T-helper 1 cell (primary cell): Measurements from ENCODE around the gene SRSF7.
"Not testable (repeated sequence)": the region's sequence is repeated elsewhere in the genome, so short reads cannot be mapped to it uniquely, and the experiment has no call there.

ENCODE experiments used
- DNase-seq, 5 donors: peaks; one replicate each; pipeline ENCODE4 v3.0.0-alpha.2; 2012 to 2020
- total RNA-seq, 4 donors: gene quantifications; one replicate each; lab custom pipeline; 2026; lab: John Stamatoyannopoulos, UW

The SRSF7 gene
- 1,435 to 1,687 (median 1,603) reads per million in 4 donors for total RNA-seq

DNA sequence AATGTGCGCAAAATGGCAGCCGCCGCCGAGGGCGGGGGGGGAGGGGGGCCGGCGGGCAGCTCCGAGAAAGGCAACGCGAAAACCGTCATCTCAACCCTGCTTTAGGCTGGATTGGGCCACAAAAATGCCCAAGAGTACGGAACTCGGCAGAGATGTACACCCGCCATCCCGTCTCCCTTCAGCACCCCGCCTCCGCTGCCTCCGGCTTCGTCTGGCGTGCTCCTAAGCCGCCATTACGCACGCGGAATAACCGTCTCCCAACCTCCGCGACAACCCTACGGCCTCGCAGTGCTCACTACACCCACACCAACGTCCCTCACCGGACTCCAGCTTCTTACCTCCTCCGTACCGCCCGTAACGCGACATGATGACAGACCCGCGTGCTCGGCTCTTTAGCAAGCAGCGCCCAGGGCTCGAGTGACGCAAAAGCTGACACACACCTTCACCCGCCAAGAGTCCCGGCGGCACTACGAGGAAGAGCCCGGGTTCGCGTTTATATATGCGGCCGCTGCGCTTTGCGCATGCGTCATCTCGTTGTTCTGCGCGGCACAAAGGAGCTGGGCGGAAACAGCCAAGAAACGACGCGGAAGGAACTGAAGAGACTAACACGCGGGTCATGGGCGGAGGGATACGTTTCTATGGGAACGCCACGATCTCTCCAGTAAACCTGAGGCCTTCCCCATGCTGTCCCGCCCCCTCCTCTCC, at the start of gene SRSF7:
Gene SRSF7, minus strand, starts transcription at position 471 of the 705 bp plus-strand sequence. Its CDS starts 105 bp downstream, at position 366.
- DNase-seq = peak; percentile 92 to 99 (median 96)

DNA sequence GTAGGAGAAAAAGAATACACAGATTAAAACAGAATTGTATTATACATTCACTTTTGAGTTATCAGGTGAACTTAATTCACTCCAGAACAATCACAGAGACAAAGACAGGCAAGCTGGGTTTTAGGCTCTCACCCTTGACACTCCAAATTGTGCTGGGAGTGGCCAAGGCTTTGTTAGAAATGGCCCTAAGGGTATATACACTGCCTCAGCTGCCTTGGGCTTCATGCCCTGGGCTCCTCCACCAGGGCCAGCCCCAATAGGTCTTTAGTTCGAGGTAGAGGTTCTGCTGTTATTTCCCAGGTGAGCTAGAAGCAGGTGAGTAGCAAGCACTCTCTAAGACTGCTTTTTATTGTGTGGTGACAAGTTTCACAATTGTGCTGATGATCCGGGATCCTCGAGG, 46.8 kb upstream of the SRSF7 start:
- DNase-seq = no peak

DNA sequence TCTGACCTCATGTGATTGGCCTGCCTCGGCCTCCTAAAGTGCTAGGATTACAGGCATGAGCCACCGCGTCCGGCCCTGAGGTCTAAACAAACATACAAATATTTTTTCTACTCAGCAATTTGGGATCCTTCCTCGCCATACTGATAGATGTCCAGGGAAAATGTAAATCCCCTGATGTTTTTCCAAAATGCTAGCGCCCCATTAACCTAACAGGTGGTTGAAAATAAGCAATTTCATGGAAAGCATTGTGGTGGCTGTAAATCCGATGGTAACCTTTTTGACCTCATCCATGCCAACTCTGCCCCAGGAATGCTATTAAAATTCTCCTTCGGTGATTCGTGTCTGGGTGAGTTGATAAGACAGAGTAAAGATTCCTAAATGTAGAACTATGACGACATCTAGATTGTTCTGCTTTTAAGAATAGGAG, 46.1 kb upstream of the SRSF7 start:
- no peak for DNase-seq

DNA sequence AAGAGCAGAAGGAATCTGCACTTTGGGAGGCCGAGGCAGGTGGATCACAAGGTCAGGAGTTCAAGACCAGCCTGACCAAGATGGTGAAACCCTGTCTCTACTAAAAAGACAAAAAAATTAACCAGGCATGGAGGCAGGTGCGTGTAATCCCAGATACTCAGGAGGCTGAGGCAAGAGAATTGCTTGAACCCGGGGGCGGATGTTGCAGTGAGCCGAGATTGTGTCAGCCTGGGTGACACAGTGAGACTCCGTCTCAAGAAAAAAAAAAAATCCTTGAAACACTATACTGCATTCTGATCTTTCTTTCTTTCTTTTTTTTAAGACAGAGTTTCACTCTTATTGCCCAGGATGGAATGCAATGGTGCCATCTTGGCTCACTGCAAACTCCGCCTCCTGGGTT, 43.9 kb upstream of the SRSF7 start:
- not testable (repeated sequence) for DNase-seq

DNA sequence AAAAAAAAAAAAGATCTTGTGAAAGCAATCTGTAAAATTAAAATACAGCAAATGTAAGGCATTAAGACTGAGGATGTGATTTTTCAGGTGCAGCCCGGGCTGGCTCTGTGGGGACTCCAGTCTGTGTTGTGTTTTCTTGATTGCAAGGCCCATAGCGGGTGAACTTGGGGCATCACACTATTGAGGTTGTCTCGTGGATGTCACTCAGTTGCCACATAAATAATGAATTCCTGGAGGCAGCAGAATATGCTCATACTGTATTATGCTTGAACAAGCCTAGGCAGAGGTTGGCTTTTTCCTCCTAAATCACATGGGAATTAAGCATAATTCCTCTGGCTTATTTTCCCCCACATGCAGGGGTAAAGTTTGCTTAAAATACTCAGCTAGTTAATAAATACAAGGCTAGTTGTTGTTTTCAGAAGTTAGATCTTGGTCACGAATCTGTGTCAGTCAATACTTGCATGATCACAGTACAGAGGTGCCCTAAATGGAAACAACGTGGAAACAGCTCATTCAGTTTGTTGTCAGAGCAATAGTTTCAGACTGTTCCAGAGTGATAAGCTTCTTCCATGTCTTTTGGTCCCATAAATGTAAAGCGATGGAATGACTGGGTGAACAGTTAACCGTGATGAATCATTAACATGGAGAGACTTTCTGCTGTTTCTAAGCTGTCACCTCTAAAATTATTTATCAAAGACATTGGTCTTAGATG, 43.2 kb upstream of the SRSF7 start:
- no peak for DNase-seq

DNA sequence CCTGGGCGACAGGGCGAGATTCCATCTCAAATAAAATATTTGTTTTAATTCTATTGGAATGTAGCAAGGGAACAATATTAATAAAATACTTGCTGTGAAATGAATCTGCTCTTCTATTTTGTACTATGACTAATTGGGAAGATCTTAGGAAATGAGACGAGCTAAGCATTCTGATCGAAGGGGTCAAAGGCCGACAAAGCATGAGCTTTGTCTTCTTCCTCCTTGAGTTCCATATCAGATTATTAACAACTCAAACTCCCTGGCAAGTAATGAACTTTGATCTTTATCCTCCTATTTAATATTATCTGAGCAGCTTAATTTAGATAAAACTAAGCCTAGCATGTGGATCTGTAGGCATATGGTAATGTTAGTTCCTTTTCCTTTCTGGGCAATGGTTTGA, 42.4 kb upstream of the SRSF7 start:
- DNase-seq = no peak

DNA sequence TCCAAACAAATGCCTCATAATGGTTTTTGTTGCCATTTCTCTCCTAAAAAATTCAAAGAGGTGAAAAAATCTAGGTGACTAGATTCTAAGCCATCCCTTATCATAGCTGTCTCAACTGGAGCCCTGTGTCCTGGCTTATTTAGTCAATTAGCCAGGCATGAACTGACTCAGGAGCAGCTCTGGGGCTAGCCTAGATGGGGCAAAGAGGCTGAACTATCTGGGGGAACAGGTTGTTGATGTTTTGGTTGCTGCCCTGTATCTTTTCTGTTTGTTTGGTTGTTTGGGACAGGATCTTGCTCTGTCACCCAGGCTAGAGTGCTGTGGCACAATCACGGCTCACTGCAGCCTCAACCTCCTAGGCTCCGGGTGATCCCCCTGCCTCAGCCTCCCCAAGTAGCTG, 41.6 kb upstream of the SRSF7 start:
- DNase-seq = no peak

DNA sequence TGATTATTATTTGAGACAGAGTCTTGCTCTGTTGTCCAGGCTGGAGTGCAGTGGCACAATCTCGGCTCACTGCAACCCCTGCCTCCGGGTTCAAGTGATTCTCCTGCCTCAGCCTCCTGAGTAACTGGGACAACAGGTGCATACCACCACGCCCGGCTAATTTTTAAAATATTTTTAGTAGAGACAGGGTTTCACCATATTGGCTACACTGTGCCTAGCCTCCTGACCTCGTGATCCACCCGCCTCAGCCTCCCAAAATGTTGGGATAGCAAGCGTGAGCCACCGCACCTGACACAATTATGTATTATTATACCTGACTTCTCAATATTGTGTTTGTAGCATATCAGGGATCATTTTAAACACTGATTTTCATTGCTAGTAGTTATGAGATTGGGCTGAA, 41.2 kb upstream of the SRSF7 start:
- not testable (repeated sequence) for DNase-seq

DNA sequence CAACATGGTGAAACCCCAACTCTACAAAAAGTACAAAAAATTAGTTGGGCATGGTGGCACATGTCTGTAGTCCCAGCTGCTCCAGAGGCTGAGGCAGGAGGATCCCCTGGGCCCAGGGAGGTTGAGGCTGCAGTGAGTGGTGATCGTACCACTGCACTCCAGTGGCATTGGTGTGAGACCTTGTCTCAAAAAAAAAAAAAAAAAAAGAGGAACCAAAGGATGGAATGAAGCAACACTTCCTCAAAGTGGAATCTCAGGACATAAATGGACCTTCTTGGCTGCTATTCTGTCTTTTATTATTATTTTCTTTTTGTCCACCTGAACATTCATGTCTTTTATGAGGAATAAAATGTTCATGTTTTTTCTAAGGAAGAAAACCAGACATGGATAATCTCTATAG, 40.6 kb upstream of the SRSF7 start:
- no peak for DNase-seq

DNA sequence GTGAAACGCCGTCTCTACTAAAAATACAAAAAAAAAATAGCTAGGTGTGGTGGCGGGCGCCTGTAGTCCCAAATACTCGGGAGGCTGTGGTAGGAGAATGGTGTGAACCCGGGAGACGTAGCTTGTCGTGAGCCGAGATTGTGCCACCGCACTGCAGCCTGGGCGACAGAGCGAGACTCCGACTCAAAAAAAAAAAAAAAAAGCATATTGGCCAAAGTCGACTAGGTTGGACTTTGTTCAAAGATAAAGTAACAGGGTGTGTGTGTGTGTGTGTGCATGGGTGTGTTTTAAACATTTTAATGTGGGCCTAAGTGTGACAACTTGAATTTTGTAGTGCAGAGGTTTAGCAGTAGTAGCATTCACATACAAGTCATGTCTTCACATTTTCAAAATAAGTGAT, 38.5 kb upstream of the SRSF7 start:
- no peak for DNase-seq

DNA sequence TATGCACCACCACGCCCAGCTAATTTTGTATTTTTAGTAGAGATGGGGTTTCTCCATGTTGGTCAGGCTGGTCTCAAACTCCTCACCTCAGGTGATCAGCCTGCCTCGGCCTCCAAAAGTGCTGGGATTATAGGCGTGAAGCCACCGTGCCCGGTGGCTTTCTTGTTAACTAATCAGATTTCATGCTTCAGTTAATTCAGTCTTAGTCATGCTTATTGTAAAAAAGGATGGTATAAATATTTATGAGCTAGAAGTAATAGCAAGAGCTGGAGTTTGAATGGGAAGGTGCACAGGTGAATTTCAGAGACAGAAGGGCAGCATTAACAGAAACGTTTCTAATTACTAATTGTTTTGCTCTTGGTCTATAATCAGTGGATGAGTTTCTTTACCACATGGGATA, 37.1 kb upstream of the SRSF7 start:
- no peak for DNase-seq

DNA sequence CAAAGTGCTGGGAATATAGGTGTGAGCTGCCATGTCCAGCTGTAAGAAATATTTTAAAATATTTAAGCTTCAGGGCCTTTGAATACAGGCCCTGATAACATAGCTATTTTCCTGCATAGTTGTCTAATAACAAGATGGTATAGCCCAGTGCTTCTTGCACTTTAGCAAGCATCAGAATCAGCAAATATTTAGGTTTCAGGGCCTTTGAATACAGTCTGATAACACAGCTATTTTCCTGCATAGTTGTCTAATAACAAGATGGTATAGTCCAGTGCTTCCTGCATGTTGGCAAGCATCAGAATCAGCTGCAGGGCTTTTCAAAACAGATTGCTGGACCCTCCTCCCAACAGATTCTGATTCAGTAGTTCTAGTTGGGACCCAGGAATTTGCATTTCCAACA, 32.4 kb upstream of the SRSF7 start:
- no peak for DNase-seq

DNA sequence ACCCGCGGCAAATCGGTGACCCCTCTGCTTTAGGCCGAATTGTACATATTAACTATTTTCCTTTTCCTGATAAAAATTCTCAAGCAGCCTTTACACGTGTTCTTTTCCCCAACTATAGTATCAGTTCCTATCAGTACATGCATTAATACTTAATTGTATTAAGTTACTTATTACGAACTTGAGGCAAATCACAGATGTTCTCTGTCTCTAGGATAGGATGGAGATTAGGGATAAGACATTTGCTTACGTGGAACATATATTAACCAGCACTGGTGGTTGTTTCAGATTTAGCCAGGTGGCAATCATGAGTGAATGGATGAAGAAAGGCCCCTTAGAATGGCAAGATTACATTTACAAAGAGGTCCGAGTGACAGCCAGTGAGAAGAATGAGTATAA, 27.5 kb upstream of the SRSF7 start:
- no peak for DNase-seq

DNA sequence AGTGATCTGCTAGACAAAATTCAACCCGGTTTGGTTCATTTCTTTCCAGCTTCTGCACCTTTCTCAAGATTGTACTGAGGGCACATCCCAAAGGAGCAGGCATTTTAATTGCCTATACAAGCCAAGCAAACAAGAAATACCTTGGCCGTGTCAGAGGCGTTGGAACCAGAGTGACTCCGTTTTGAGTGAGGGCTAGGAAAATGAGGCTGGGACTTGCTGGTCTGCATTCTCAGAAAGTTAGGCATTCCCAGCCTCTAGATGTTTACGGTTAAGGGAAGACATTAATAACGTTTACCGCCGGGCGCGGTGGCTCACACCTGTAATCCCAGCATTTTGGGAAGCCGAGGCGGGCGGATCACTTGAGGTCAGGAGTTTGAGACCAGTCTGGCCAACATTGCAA, 25.4 kb upstream of the SRSF7 start:
- no peak for DNase-seq

DNA sequence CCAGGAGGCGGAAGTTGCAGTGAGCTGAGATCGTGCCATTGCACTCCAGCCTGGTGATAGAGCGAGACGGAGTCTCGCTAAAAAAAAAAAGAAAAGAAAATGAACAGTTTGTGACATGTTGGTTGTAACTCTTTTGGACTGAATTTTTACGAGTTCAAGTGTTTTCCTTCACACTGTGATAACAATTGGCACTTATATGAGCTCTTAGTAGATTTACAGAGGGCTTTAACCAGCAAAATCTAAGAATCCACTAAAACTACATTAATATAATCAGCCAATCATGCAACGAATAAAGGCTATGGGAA, 24.7 kb upstream of the SRSF7 start:
- no peak for DNase-seq

DNA sequence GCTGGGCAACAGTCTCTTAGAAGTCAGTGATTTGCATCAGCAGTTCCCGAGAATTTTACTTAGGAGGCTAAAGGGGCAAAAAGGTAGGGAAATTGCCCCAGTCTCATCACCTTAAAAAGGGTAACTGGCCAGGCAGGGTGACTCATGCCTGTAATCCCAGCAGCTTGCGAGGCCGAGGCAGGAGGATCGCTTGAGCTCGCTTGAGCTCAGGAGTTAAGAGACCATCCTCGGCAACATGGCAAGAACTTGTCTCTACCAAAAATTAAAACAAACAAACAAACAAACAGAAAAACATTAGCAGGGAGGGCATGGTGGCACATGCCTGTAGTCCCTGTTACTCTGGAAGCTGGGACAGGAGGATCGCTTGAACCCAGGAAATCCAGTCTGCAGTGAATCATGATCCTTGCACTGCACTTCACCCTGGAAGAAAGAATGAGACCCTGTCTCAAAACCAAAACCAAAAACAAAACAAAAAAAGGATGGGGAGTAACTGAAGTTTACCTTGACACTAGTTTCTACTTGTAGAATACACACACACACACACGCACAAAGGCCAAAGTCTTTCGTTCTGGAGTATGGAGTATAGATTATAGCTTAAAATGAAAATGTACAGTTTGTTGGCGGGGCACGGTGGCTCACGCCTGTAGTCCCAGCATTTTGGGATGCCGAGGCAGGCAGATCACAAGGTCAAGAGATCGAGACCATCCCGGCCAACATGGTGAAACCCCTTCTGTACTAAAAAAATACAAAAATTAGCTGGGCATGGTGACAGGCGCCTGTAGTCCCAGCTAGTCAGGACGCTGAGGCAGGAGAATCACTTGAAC, 24.1 kb upstream of the SRSF7 start:
- no peak for DNase-seq

DNA sequence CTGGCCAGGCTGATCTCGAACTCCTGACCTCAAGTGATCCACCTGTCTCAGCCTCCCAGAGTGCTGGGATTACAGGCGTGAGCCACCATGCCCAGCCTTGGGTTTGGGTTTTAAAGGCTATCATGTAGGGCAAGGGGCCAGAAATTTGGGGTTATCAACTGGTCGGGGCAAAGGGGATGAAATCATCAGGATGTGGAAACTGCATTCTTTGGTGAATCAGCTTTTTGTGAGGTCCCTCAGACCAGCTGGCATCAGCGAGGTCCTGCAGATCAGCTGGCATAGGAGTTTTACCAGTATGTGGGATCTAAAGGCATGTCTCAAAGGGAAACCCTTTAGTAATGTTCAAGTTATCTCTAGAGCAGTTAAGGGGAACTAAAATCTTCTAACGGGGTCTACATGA, 20.5 kb upstream of the SRSF7 start:
- no peak for DNase-seq

DNA sequence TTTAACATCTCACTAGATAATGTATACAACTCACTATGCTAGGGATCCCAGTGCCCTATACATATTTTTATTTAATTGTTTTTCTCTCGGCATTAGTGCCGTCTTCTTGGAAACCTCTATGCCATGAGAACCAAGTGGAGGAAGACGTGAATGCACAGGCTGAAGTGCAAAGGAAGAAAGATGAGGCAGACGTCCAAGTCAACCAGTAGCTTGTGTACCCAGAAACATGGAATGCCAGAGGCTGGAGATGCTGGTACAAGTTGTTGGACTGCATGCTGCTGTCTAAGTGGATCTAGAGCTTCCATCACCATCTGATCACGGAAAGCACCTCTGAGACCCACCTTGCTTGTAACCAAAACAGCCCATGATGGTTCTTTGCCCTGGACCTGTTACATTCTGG, 14.4 kb upstream of the SRSF7 start:
- DNase-seq = no peak

DNA sequence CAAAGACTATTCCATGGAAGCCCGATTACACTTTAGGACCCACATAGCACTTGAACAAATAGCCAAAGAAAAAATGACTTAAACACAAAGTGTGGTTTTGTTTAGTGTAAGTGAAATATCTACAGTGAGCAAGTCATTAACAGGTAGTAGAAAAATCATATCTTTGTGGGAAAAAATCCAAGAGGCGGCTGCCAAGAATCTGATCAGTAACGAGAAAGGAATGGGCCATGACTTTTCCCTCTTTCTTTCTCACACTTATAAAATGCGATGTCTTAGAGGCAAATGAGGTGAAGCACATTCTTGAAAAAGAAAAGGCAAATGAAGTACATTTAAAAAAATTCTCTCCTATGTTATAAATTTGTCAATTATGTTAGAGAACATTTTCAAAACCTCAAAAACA, 14.0 kb upstream of the SRSF7 start:
- DNase-seq = no peak

DNA sequence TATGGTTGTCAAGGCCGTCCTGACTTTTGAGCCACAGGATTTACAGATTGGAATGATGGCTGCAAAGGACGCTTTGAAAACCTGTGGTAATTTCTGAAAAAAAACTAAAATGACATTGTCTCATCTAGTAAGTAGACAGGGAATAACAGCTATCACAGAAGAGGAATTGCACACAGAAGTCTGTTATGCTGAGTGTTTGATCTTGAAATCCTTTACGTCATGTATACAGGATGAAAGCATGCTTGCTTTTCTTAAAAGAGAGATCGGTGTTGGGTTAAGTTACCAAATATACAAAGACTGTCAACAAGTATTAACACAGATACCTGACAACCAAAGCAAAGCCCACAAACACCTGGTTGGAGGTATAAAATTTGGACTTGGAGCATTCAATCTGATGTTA, 12.6 kb upstream of the SRSF7 start:
- DNase-seq = no peak

DNA sequence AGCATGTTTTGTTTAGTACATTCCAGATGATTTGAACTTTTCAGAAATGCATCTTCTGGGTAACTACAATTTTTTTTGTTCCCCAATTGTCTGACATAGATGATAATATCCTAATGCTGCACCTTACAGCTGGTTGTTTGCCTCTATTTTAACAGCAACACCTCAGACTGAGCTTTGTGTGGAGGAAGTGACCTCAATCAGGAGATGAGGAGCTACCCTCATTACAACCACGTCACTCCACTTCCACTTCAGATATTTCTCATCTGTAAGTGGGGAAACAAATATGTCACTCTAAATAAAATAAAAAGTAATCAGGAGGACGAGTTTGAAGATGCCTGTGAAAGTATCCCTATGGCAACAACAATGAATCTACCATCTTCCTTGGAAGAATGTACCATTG, 12.1 kb upstream of the SRSF7 start:
- DNase-seq = peak in 1 of 5 donors; percentile 71

DNA sequence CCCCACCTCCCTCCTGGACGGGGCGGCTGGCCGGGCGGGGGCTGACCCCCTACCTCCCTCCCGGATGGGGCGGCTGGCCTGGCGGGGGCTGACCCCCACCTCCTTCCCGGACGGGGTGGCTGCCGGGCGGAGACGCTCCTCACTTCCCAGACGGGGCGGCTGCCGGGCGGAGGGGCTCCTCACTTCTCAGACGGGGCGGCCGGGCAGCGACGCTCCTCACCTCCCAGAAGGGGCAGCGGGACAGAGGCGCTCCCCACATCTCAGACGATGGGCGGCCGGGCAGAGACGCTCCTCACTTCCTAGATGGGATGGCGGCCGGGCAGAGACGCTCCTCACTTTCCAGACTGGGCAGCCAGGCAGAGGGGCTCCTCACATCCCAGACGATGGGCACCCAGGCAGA, 4.7 kb upstream of the SRSF7 start:
- not testable (repeated sequence) for DNase-seq

DNA sequence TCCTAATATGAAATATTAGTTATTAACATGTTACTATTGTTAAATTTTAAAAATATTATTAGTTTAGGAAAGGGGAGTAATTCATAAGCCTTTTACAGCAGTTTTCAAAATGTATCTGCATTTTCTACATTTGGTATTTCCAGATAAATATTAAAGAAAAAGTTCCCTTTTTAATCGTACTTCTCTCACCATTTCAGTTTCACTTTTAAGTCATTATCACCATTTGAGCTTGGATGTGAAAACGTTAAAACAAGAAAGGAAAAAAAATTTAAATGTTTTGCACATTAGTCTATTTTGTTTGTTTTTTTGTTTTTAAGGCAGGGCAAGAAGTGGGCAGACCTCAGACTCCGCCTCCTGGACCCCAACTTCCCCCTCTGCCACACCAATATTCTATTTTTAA, 3.3 kb upstream of the SRSF7 start:
- no peak for DNase-seq

DNA sequence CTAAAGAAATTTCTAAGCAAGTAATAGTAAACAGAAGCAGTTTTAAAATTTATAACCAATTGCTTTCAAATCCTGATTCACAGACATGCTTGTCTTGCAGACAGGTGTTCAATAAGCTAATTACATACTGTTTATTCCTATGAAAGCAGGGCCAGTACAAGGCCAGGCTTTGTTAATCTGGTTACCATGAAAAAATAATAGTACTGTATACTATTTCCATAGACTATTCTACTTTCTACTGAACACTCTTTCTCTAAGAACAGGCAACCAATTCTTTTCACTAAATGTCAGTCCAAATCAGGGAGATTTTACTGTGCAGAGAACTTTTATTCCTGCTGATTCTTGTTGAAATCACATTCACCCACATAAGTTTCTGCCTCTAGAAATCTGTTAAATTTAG, 2.9 kb upstream of the SRSF7 start:
- no peak for DNase-seq
